ENCODE data around the gene HAL.
"Not testable (repeated sequence)": the region's sequence is repeated elsewhere in the genome, so short reads cannot be mapped to it uniquely, and the experiment has no call there.

The HAL gene

DNA sequence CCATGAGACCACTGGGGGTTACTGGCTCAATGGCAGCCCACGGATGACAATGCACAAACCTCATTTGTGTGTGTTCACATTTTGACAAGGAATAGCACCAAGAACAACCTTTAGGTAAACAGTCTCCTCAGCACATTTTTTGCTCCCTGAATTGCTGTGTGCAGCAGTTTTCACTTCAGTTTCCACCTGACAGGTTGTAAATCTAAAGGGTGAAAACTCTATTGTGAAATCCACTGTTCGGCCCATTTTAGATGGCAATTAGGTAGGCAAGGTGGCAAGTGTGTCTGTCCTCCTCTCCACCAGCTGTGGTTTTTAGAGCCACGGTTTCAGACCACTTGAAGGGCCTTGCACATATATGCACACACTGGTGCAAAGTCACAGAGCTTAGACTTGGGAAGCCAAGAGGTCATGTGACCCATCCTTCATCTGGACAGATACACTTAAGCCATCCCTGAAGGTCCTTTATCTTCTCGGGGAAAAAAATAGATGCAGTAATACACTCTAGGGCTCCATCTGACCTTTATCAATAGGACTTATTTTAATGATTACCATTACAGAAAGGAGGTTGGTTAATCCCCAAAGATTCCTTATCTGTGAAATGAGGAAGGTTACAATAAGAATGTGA, 23.2 kb downstream of the HAL start:
- no peak for DNase-seq

DNA sequence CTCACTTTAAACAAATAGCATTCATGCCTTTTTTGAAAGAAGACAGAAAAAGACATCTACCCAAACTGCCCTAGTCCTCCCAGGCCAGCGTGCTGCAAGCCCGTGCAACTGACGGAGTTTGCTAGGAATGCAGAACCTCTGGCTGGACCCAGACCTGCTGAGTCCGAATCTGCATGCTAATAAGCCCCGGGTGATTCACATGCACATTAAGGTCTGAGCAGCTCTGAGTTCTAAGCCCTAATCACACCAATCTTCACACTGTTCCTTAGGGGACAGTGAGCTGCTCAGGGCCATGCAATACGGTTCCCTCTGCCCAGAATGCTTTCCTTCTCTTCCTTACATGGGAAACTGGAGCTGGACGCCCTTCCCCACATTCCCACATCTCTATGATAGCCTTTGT, 25.2 kb downstream of the HAL start:
- no peak for DNase-seq

DNA sequence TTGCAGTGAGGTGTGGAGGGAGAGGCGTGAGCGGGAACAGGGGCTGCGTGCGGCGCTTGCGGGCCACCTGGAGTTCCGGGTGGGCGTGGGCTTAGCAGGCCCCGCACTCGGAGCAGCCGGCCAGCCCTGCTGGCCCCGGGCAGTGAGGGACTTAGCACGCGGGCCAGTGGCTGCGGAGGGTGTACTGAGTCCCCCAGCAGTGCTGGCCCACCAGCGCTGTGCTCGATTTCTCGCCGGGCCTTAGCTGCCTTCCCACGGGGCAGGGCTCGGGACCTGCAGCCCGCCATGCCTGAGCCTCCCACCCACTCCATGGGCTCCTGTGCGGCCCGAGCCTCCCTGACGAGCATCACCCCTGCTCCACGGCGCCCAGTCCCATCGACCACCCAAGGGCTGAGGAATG, 27.0 kb downstream of the HAL start:
- not testable (repeated sequence) for DNase-seq

DNA sequence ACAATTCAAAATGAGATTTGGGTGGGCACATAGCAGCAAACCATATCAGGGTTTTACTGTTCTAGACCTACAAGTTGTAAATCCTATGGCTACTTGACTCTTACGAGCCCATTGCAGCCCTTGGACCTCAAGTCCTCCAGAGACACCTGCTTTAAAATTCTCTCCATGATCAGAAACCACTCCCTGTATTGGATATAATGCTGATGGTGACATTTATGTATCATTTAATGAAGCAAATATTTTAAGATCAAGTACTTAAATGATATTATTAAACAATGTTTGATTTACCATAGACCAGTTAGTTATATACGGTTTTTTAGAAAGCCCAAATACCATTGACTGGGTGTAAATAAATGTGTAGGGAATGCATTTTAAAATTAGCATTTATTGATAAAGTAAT, 28.8 kb downstream of the HAL start:
- DNase-seq = no peak

DNA sequence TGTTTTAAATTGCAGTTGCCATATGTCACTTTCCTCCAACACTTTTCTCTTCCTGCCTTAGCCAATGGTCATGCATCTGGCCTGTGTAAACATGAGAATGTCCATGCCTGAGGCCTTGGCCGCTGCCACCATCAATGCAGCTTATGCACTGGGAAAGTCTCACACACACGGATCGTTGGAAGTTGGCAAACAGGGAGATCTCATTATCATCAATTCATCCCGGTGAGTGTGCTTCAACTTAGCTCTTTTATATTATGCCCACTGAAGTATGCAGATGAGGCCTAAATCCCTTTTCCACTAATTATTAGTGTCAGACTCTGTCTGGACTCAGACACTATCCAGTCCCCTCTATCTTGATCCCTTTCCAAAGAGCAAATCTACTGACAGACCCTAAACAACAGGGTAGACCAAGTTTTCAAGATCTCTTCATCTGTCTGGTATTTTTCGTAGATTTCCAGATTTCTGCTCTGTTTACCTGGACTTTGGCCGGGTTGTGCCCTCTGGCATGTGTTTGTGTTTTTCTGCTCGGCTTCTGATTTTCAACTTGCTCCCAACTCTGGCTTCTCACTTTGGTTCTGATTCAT, 29.8 kb downstream of the HAL start:
- no peak for DNase-seq

DNA sequence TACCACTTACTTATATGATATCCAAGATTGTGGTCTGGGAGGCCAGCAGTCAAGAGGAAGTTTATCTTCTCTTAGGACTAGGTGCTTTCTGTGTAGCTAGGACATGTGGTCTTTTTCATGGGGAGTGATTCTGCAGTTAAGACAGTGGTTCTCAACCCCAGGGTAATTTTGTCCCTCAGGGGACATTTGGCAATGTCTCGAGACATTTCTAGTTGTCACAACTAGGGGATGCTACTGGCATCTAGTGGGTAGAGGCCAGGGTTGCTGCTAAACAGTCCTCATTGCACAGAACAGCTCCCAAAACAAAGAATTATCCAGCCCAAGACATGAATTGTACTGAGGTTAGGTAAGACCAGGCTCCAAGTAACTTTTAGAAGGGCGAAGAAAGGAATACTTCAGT, 33.0 kb downstream of the HAL start:
- no peak for DNase-seq

DNA sequence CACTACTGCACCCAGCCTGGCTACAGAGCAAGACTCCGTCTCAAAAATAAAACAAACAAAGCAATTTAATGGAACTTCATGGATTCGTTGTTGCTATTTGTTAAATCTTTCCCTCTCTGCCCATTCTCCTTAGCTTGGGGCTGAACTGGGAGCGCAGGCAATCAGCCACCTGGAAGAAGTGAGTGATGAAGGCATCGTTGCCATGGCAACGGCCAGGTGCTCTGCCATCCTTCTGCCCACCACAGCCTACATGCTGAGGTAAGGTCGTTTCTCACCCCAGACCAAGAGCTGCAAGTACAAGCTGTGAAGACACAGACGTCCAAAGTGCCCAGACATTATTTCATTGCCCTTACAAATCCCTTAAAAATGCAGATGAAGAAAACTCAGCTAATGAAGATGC, 33.9 kb downstream of the HAL start:
- DNase-seq = no peak

DNA sequence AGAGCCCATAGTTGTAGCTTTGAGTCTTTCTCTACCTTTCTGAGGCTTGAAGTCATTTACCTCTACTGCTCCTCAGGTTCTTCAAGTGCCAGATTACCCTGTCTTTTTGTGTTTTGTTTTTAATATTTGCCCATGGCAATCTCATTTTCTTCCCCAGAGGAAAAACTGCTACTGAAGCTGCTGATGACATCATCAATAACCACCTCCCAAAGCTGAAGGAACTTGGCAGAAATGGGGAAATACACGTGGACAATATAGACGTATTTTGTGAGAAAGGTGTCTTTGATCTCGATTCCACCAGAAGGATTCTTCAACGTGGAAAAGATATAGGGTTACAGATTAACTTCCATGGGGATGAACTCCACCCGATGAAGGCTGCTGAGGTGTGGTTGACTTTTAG, 35.9 kb downstream of the HAL start:
- DNase-seq = no peak

DNA sequence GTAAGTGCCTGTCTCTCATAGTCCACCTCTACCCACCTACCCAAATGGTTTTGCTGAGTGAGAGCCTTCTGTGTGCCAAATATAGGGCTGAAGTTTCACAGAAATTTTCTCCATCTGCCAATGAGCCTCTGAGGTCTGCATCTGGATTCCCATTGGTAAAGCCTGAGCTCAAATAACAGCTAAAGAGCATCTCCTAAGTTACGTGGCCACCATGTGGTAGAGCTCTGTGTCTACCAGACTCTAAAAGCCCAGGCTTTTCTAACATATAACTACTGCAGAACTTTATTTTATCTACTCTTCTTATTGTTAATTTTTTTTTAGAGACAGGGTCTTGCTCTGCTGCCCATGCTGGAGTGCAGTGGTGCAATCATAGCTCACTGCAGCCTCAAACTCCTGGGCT, 37.0 kb downstream of the HAL start:
- DNase-seq = no peak

DNA sequence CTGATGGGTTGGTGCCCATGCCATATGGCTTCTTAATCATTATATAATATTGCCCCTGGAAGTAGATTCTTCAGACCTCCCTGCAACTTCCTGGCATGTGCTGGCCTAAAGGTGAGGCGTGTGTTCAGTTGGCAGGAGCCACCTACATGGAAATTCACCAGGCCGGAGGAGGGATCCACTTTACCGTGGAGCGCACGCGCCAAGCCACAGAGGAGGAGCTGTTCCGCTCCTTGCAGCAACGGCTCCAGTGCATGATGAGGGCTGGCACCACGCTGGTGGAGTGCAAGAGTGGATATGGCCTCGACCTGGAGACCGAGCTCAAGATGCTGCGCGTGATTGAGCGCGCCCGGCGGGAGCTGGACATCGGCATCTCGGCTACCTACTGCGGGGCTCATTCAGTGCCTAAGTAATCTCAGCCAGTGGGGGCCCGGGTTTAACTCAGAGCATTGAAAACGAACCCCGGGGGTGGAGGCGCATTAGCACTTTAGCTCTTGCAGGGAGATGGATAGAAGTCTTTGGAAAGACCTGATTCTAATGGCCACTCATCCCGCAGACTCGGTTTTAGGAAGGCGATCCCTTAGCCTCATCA, 39.5 kb downstream of the HAL start:
- no peak for DNase-seq

DNA sequence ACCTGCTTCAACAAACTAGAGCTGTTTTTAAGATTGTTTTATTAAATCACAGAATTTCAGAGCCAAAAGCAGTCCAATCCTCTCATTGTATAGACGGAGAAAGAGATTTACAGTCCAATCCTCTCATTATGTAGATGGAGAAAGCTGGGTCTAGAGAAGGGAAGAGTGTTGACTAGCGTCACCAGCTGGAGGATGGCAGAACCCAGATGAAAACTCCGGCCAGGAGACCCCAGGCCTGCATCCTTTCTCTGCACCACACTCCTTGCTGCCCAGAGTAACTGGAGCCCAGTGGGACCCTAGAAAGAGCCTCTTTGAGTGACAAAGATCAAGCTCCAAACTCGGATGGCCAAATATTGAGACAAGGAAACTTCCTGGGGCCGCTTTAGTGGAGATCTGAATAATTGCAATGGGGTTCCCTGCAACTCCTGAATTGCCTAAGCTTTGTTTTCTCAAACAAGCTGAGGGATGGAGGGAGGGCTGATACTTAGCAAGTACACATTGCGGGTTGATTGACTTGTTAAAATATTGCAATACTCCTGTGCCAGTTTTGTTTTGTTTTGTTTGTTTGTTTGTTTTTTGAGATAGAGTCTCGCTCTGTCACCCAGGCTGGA, 40.5 kb downstream of the HAL start:
- no peak for DNase-seq

DNA sequence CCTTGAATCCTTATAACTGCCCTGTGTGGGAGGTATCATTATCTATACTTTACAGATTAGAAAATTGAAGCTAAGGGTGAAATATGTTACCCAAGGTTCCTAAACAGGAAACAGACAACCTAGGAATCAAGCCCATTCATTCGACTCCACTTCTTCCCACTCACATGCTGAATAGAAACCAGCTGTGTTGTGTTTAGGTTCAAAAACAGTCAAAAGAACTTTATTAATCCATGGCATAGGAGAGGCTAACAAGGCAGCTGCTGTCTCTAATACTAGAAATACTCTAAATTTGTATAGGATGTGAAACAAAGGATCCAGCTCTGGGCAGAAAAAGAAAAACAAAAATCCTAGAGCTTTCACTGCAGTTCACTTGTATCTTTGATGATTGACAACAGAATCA, 43.1 kb downstream of the HAL start:
- DNase-seq = no peak

DNA sequence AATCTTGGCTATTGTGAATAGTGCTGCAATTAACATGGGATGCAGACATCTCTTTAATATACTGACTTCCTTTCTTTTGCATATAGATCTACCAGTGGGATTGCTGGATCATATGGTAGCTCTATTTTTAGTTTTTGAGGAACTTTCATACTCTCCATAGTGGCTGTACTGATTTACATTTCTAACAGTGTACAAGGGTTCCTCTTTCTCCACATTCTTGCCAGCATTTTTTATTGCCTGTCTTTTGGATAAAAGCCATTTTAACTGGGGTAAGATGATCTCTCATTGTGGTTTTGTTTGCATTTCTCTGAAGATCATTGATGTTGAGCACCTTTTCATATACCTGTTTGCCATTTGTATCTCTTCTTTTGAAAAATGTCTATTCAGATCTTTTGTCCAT, 44.6 kb downstream of the HAL start:
- no peak for DNase-seq

DNA sequence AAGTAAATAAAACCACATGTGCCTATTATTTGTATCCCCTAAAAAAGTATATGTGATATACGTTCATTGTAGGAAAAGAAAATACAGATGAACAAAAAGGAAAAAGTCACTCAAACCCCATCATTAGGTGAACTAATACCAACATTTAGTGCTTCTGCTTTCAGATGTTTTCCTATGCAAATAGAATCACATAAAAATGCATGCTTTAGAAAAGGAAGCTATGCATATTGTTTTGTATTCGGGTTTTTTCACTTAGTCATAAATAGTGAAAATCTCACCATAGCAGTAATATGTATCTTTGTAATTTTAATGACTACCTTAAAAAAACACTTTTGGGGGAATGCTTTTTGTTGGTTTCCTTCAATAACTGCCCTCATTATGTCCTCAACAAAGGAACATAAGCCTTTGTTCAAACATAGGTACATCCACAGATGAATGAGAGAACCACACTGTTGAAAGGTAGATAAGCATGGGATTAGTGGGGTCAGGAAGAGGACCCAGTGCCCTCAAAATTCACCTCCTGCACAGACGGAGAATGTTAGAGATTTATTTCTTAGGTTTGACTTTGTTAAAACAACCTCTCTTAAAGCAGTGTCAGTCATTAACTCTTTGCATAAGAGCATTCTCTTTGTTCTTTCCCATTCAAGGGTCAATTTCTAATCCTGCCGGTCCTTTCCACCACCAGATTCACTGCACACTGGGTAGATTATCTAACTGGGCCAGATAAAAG, 46.5 kb downstream of the HAL start:
- no peak for DNase-seq

DNA sequence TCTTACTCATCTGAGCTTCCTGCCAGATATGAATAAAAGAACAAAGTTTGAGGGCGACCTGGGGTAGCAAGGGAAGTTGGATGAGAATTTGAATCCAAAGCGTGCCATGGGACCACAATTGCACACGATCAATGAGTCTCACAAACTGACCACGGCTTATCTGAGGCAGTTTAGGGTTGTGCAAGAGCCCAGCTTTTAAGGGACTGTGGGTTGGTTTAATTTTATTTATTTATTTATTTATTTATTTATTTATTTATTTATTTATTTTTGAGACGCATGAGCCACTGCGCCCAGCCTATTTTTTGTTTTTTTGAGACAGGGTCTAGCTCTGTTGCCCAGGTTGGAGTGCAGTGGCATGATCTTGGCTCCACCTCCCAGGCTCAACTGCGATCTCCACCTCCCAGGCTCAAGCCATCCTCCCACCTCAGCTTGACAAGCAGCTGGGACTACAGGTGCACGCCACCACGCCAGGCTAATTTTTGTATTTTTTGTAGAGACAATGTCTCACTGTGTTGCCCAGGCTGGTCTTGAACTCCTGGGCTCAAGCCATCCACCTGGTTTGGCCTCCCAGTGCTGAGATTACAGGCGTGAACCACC, 51.9 kb downstream of the HAL start:
- no peak for DNase-seq

DNA sequence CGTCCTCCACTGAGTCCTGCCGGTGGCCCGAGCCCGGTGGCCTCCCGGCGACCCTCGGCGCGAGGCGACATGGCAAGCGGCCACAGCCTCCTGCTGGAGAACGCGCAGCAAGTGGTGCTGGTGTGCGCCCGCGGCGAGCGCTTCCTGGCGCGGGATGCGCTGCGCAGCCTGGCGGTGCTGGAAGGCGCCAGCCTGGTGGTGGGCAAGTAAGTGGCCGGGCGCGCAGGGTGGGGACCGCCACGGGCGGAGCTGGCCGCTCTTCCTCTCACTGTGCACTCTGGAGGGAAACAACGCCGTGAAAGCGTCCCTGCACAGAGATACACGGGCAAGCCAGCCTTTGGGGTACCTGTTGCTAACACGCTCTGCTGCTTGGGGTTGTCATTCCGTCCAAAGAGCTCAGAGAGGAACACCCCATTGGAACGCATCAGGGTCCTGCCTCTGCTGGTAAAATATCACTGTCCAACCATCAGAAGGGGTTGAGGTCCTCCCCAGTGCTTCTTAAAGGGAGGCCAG, 52.8 kb downstream of the HAL start, which contains the start of gene AMDHD1:
Gene AMDHD1, plus strand, starts transcription at position 2 of the 513 bp plus-strand sequence. Its CDS starts 68 bp downstream, at position 70.
- DNase-seq = peak; percentile 86

DNA sequence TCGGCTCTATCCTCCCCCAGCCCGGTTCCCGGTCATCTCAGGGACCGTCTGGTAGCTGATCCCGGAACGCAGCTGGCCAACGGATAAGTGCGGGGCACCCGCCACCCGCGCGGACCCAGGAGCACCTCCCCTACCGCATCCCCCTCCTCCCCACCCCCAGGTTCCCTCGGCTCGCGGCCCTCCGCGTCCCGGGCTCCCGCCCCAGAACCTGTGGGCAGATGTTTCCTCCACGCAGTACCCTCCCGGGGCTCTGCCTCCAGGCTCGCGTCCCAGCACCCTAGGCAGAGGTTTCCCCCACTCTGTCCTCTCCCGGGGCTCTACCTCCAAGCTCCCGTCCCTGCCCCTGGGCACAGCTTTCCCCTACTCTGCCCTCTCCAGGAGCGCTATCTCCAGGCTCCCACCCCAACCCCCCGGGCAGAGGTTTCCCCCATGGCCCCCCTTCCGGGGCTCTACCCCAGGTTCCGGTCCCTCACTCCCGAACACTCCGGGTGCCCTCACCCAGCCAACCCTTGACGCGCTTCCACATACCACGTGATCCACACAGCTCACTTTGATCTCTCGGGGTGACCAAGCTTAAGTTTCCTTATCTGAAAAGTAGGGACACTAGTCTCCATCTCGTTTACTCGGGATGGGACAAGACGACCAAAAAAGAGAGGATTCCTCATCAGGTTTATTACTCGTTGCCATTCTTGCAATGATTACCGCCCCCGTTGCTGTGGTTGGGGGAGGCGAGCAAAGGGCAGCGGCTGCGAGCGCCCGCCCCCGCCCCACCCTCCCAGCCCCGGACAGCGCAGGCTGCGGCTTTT, 53.4 kb downstream of the HAL start, which contains the start of gene CCDC38:
Gene CCDC38, minus strand, starts transcription at position 91 of the 806 bp plus-strand sequence. CDS start 6,105 bp downstream, outside the sequence.
- peak; percentile 92 for DNase-seq

DNA sequence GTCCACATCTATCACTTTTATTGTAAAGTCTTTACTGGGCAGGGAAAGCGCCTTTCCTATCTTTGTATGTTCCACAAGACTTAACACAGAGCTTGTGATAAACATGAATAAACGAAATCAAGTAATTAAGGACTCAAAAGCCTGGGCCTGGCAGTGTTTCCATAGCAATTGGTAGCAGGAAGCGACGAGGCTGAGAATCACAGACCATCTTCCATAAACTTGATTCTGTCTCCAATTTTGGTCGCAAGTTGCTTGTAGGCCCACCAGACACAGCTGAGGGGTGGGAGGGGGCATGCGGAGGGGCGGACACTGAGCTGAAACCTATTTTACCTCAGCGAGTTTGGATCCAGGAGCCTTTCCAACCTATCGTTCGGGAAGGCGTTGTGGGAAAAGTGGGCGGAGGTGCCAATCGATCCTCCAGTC, 54.0 kb downstream of the HAL start:
- DNase-seq = no peak

DNA sequence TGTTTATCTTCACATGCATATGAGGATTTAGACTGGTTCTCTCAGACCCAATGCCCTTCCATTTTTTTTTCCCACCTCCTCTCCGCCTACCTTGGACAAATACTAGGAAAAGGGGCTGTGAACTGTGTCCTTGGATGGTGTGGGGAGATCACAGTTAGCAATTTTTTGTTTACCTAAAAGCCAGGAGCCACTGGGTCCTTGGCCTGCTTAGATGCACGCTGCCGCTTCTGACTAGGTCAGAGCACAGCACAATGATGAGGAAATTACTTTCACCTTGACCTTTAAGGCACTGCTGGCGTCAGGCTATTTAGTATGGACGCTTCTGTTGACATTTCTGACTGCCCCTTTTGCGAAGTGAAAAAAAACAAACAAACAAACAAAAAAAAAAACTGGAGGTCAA, 55.6 kb downstream of the HAL start:
- DNase-seq = no peak

Measured in activated effector memory CD4-positive, alpha-beta T cell treated with anti-CD3 and anti-CD28 coated beads, Interleukin-2, amount 50 U/mL, for 16 hours (primary cell).